Myocyte (in vitro differentiated cells): ENCODE data around the gene METTL15. TPM values are rescaled to one million over a fixed set of nuclear protein-coding genes. Genes with fewer than 3 reads are reported as not detected.

Experiments
- total RNA-seq: library from RNA; depleted of rRNA; stranded (reverse); fragments of >200 nt; gene quantifications from 2 replicates; pipeline ENCODE4 v1.2.3, GENCODE V29; 2014

The METTL15 gene
- total RNA-seq, 1 donor from 2014 or later = 20.6 TPM

Other genes starting within 250 kb of the METTL15 start
- 3.0 and 4.7 TPM in 2 replicates for gene KIF18A, start 232 bp upstream of the METTL15 start, total RNA-seq